Mammary epithelial cell (primary cell): ENCODE data around the gene LGALS1.

ENCODE experiments used
- CTCF ChIP-seq, 2 donors: IDR thresholded peaks in 1 of 2; conservative IDR thresholded peaks in 1 of 2; 2 replicates each; pipeline ENCODE4 v1.5.1; 2011 to 2012; ENCODE audit warnings: inconsistent platforms in 2 of 2, low read length in 2 of 2, mild to moderate bottlenecking in 2 of 2, control low read depth in 1 of 2, low read depth in 1 of 2; ENCODE audit not compliant: insufficient read depth in 1 of 2; ENCODE audit errors: extremely low read depth in 1 of 2
- EZH2 ChIP-seq: IDR thresholded peaks from 2 replicates; pipeline ENCODE4 v1.6.1; 2012; ENCODE audit warnings: low read length, inconsistent platforms, borderline replicate concordance

DNA sequence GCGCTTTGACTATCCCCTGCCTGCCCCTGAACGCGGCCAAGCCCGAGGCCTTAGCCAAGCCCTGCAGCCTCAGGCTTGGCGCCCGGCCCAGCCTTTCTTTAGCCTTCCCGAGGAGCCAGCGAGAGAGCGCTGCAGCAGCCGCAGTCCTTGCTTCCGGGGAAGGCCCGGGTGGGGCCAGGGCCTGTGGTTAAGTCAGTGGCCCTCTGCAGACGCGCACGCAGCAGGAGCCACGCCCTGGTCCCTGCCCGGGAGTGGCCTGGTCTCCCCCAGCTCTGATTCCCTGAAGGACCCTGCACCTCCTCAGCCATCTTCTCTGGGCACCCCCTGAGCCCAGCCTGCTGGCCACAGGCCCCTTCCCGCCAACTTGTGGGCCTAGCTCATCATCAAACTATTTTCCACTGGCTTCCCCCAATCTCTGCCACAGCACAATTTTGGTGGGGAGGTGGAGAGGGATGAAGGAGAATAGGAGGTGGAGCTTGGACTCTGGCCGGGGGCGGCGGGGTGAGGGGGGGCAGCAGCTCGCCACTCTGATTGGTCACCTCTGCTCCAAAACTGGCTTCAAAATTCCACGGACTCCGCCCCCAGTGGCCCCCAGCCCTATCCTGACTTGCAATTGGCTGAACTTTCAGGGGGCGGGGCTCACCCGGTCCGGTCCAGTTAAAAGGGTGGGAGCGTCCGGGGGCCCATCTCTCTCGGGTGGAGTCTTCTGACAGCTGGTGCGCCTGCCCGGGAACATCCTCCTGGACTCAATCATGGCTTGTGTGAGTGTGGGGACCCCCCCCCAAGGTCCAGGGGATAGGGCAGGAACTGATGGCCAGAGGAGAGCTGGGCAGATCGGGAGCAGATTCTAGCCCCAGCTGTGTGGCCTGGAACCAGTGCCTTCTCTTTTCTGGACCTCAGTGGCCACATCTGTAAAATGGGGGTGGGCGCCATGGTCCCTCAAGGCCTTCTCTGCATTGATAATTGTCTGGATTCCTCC lies at the start of gene LGALS1:
- TF ChIP-seq CTCF (conservative IDR thresholded peaks at IDR 0.05 in 1 of 2, IDR thresholded peaks at IDR 0.05 in 1 of 2; ENCODE audit: extremely low read depth in 1 of 2, insufficient read depth in 1 of 2, low read depth in 1 of 2, low read length in 2 of 2) = peak in 1 of 2 donors; percentile 10
- no peak for TF ChIP-seq EZH2
